Measurements from ENCODE around the gene CAMK1D. TPM values are rescaled to one million over a fixed set of nuclear protein-coding genes. Genes with fewer than 3 reads are reported as not detected.

The CAMK1D gene
- total and polyA plus RNA-seq, 2 experiments from 2014 or later: 4.6 to 7.2 TPM

DNA sequence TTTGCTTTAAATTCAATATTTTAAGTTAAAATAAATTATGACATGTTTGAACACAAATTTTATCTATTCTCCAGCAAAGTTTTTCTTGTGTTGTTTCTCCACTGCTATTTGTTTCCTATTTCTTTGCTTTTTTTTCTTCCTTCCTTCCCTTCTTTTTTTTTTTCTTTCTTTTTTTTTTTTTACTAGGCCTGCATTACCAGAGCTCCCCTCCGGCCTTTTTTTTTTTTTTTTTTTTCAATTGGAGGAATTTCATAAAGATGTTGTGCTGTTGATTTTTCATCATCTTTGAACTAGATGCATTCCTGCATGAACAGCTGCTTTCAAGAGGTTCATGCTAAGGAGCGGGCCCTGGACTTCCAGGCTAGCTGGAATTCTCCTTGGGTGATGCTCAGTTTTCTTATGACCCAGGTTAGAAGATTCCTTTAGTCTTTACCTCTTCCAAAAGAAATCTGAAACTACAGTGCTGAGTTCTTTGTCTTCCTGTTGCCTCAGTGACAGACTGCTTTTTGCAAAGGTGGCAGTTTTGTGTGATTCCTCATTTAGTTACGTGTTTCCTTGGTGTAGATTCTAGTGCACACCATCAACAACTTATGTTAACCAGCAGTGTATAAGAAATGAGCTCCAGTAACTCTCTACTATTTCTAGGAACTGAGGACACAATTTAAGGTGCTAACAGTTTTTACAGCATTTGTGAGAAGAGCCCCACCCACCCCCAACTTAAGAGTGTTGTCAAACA is 4.8 kb upstream of the CAMK1D start:
- Histone ChIP-seq H3K27me3 (ENCODE audit: insufficient read depth) (peaks cover 22% of the 10 kb centered on the region), H4K20me1 (replicated peaks; ENCODE audit: insufficient read depth) (no peaks in the 10 kb centered on the region), H3K4me3 (no peak overlapping the region), H3K4me1 (ENCODE audit: insufficient read depth) (peaks cover 10% of the 10 kb centered on the region; the same call in 1 of the 2 replicates), H3K79me2 (replicated peaks; ENCODE audit: insufficient read depth) (no peaks in the 10 kb centered on the region), H3K9me2 (ENCODE audit: insufficient read depth) (no peaks in the 10 kb centered on the region), H3K27ac (ENCODE audit: low read depth) (no peak overlapping the region), H3K4me2 (no peak overlapping the region), H2AFZ (no peak overlapping the region), H3F3A (replicated peaks; ENCODE audit: low read depth) (peaks cover 6% of the 10 kb centered on the region; the same call in 1 of the 2 replicates), H3K36me3 (ENCODE audit: insufficient read depth) (no peaks in the 10 kb centered on the region)
- Mint-ChIP-seq H3K27me3 (ENCODE audit: insufficient read depth, low read depth, poor library complexity) (peaks cover 15% of the 10 kb centered on the region), H3K9me3 (peaks cover 3% of the 10 kb centered on the region; the same call in 1 of the 3 replicates), H3K4me1 (peaks cover 16% of the 10 kb centered on the region), H3K36me3 (ENCODE audit: low read depth) (no peaks in the 10 kb centered on the region), H3K27ac (no peak overlapping the region), H3K4me3 (no peak overlapping the region)
- no peak for TF ChIP-seq ZNF114 (CRISPR knock-in tag; IDR thresholded peaks at IDR 0.05)
- no peak for TF ChIP-seq JUNB (IDR thresholded peaks at IDR 0.05; ENCODE audit: unreplicated experiment)
- TF ChIP-seq CREB1 (CRISPR knock-in tag; IDR thresholded peaks at IDR 0.05; ENCODE audit: low read depth): no peak
- no peak for TF ChIP-seq EZH2 (IDR thresholded peaks at IDR 0.05; ENCODE audit: low read depth, unreplicated experiment)
- no peak for TF ChIP-seq ZNF331 (CRISPR knock-in tag; IDR thresholded peaks at IDR 0.05; ENCODE audit: low read depth)
- DNase-seq (ENCODE audit: low spot score) (no peak), ATAC-seq (no peak)

DNA sequence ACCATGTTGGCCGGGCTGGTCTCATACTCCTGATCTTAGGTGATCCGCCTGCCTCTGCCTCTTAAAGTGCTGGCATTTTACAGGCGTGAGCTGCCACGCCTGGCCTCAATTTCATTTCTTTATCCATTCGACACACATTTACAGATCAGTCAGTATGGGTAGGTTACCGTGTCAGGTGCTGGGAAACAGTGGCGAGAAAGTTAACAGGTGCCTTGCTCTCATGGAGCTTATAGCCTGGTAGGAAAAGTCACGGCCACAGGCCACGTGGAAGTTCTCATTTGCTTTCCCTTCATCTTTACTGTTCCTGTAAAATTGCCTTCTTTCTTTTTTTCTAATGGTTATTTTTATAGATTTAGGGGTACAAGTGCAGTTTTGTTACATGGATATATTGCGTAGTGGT is 2.6 kb upstream of the CAMK1D start:
- H3K27ac ChIP-seq (ENCODE audit: low read depth): no peak overlapping the region
- no peaks in the 10 kb centered on the region for H3K9me2 ChIP-seq (ENCODE audit: insufficient read depth)
- no peaks in the 10 kb centered on the region; the same call in 1 of the 2 replicates for H4K20me1 ChIP-seq (replicated peaks; ENCODE audit: insufficient read depth)
- peaks cover 31% of the 10 kb centered on the region for H3K27me3 Mint-ChIP-seq (ENCODE audit: insufficient read depth, low read depth, poor library complexity)
- H3K36me3 ChIP-seq (ENCODE audit: insufficient read depth): no peaks in the 10 kb centered on the region
- no peak overlapping the region for H3K4me2 ChIP-seq
- peaks cover 41% of the 10 kb centered on the region for H3K27me3 ChIP-seq (ENCODE audit: insufficient read depth)
- peaks cover 20% of the 10 kb centered on the region; the same call in 1 of the 2 replicates for H3K4me1 ChIP-seq (ENCODE audit: insufficient read depth)
- H3K9me3 Mint-ChIP-seq: peaks cover 3% of the 10 kb centered on the region; the same call in 2 of the 3 replicates
- no peak overlapping the region for H3K4me3 ChIP-seq
- peaks cover 10% of the 10 kb centered on the region; the same call in 1 of the 2 replicates for H3F3A ChIP-seq (replicated peaks; ENCODE audit: low read depth)
- DNase-seq (ENCODE audit: low spot score) (no peak), ATAC-seq (no peak)
- no peak overlapping the region for H3K4me3 Mint-ChIP-seq
- H3K36me3 Mint-ChIP-seq (ENCODE audit: low read depth): no peaks in the 10 kb centered on the region; the same call in 2 of the 3 replicates
- H3K79me2 ChIP-seq (replicated peaks; ENCODE audit: insufficient read depth): no peaks in the 10 kb centered on the region; the same call in 1 of the 2 replicates
- peaks cover 29% of the 10 kb centered on the region for H3K4me1 Mint-ChIP-seq
- H3K27ac Mint-ChIP-seq: no peak overlapping the region
- H2AFZ ChIP-seq: no peak overlapping the region
- TF ChIP-seq CREB1 (CRISPR knock-in tag; IDR thresholded peaks at IDR 0.05; ENCODE audit: low read depth): no peak
- TF ChIP-seq ZNF114 (CRISPR knock-in tag; IDR thresholded peaks at IDR 0.05): no peak
- TF ChIP-seq, protein P1, sequence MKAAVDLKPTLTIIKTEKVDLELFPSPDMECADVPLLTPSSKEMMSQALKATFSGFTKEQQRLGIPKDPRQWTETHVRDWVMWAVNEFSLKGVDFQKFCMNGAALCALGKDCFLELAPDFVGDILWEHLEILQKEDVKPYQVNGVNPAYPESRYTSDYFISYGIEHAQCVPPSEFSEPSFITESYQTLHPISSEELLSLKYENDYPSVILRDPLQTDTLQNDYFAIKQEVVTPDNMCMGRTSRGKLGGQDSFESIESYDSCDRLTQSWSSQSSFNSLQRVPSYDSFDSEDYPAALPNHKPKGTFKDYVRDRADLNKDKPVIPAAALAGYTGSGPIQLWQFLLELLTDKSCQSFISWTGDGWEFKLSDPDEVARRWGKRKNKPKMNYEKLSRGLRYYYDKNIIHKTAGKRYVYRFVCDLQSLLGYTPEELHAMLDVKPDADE (IDR thresholded peaks at IDR 0.05): no peak
- no peak for TF ChIP-seq STAT1 (IDR thresholded peaks at IDR 0.05; ENCODE audit: unreplicated experiment)
- TF ChIP-seq, protein P2, sequence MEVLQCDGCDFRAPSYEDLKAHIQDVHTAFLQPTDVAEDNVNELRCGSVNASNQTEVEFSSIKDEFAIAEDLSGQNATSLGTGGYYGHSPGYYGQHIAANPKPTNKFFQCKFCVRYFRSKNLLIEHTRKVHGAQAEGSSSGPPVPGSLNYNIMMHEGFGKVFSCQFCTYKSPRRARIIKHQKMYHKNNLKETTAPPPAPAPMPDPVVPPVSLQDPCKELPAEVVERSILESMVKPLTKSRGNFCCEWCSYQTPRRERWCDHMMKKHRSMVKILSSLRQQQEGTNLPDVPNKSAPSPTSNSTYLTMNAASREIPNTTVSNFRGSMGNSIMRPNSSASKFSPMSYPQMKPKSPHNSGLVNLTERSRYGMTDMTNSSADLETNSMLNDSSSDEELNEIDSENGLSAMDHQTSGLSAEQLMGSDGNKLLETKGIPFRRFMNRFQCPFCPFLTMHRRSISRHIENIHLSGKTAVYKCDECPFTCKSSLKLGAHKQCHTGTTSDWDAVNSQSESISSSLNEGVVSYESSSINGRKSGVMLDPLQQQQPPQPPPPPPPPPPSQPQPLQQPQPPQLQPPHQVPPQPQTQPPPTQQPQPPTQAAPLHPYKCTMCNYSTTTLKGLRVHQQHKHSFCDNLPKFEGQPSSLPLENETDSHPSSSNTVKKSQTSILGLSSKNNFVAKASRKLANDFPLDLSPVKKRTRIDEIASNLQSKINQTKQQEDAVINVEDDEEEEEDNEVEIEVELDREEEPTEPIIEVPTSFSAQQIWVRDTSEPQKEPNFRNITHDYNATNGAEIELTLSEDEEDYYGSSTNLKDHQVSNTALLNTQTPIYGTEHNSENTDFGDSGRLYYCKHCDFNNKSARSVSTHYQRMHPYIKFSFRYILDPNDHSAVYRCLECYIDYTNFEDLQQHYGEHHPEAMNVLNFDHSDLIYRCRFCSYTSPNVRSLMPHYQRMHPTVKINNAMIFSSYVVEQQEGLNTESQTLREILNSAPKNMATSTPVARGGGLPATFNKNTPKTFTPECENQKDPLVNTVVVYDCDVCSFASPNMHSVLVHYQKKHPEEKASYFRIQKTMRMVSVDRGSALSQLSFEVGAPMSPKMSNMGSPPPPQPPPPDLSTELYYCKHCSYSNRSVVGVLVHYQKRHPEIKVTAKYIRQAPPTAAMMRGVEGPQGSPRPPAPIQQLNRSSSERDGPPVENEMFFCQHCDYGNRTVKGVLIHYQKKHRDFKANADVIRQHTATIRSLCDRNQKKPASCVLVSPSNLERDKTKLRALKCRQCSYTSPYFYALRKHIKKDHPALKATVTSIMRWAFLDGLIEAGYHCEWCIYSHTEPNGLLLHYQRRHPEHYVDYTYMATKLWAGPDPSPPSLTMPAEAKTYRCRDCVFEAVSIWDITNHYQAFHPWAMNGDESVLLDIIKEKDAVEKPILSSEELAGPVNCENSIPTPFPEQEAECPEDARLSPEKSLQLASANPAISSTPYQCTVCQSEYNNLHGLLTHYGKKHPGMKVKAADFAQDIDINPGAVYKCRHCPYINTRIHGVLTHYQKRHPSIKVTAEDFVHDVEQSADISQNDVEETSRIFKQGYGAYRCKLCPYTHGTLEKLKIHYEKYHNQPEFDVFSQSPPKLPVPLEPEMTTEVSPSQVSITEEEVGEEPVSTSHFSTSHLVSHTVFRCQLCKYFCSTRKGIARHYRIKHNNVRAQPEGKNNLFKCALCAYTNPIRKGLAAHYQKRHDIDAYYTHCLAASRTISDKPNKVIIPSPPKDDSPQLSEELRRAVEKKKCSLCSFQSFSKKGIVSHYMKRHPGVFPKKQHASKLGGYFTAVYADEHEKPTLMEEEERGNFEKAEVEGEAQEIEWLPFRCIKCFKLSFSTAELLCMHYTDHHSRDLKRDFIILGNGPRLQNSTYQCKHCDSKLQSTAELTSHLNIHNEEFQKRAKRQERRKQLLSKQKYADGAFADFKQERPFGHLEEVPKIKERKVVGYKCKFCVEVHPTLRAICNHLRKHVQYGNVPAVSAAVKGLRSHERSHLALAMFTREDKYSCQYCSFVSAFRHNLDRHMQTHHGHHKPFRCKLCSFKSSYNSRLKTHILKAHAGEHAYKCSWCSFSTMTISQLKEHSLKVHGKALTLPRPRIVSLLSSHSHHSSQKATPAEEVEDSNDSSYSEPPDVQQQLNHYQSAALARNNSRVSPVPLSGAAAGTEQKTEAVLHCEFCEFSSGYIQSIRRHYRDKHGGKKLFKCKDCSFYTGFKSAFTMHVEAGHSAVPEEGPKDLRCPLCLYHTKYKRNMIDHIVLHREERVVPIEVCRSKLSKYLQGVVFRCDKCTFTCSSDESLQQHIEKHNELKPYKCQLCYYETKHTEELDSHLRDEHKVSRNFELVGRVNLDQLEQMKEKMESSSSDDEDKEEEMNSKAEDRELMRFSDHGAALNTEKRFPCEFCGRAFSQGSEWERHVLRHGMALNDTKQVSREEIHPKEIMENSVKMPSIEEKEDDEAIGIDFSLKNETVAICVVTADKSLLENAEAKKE (CRISPR knock-in tag; IDR thresholded peaks at IDR 0.05): no peak
- TF ChIP-seq ZNF331 (CRISPR knock-in tag; IDR thresholded peaks at IDR 0.05; ENCODE audit: low read depth): no peak
- TF ChIP-seq JUNB (IDR thresholded peaks at IDR 0.05; ENCODE audit: unreplicated experiment): no peak
- TF ChIP-seq NANOG (IDR thresholded peaks at IDR 0.05; ENCODE audit: borderline replicate concordance): no peak
- no peak for TF ChIP-seq POLR2AphosphoS5 (IDR thresholded peaks at IDR 0.05; ENCODE audit: low read depth)
- no peak for TF ChIP-seq EZH2 (IDR thresholded peaks at IDR 0.05; ENCODE audit: low read depth, unreplicated experiment)
- TF ChIP-seq, protein P3, sequence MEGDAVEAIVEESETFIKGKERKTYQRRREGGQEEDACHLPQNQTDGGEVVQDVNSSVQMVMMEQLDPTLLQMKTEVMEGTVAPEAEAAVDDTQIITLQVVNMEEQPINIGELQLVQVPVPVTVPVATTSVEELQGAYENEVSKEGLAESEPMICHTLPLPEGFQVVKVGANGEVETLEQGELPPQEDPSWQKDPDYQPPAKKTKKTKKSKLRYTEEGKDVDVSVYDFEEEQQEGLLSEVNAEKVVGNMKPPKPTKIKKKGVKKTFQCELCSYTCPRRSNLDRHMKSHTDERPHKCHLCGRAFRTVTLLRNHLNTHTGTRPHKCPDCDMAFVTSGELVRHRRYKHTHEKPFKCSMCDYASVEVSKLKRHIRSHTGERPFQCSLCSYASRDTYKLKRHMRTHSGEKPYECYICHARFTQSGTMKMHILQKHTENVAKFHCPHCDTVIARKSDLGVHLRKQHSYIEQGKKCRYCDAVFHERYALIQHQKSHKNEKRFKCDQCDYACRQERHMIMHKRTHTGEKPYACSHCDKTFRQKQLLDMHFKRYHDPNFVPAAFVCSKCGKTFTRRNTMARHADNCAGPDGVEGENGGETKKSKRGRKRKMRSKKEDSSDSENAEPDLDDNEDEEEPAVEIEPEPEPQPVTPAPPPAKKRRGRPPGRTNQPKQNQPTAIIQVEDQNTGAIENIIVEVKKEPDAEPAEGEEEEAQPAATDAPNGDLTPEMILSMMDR (conservative IDR thresholded peaks at IDR 0.05; ENCODE audit: low read depth in 2 of 2): no peak
- no peak for TF ChIP-seq EZH2phosphoT487 (IDR thresholded peaks at IDR 0.05; ENCODE audit: unreplicated experiment)
